T-cell (primary cell): Measurements from ENCODE around the gene HS2ST1. TPM values are rescaled to one million over a fixed set of nuclear protein-coding genes. Genes with fewer than 3 reads are reported as not detected.

Experiments used
- ATAC-seq, 4 experiments: fragments of 200-7000 bp in 3 of 4; fragments of 150-1000 bp in 1 of 4; cut with Tn5 transposase; replicated peaks in 1 of 4; 1 replicate in 3 of 4; 2 replicates in 1 of 4; pipeline ENCODE4 v1.10.0; 2021; ENCODE audit warnings: moderate library complexity in 3 of 4, mild to moderate bottlenecking in 2 of 4, moderate number of reproducible peaks in 1 of 4
- CTCF ChIA-PET, 2 donors: fragments of 300-600 bp; sonication (Branson Sonifier 250); formaldehyde crosslinking; loops; one replicate each; lab custom pipeline; 2022; ENCODE audit warnings: antibody characterized with exemption in 2 of 2; lab: Charles Lee
- POLR2A ChIA-PET, 2 donors: fragments of 300-600 bp; sonication (Branson Sonifier 250); formaldehyde crosslinking; loops; one replicate each; lab custom pipeline; 2022; ENCODE audit warnings: antibody characterized with exemption in 2 of 2; lab: Charles Lee
- DNase-seq, 35 experiments: peaks; one replicate each; pipeline versions ENCODE4 v3.0.0 to v3.0.0-alpha.2; 2013 to 2023
- H3K27ac ChIP-seq: one replicate; pipeline ENCODE4 v1.5.1; 2013; ENCODE audit warnings: low read length
- H3K27me3 ChIP-seq, 2 experiments: replicated peaks in 1 of 2; 1 replicate in 1 of 2; 2 replicates in 1 of 2; pipeline versions ENCODE4 v1.6.1 to v1.7.0; 2013; ENCODE audit warnings: low read length in 1 of 2, mixed read lengths in 1 of 2; ENCODE audit not compliant: control insufficient read depth in 2 of 2, insufficient read depth in 2 of 2; ENCODE audit errors: extremely low read depth in 1 of 2
- H3K36me3 ChIP-seq, 2 donors: 1 replicate in 1 of 2; 2 replicates in 1 of 2; pipeline versions ENCODE4 v1.6.1 to v1.7.0; 2013; ENCODE audit warnings: low read length in 1 of 2; ENCODE audit not compliant: control insufficient read depth in 2 of 2, insufficient read depth in 1 of 2; ENCODE audit errors: extremely low read depth in 1 of 2
- H3K4me1 ChIP-seq, 2 experiments: 1 replicate in 1 of 2; 2 replicates in 1 of 2; pipeline versions ENCODE4 v1.6.1 to v1.7.0; 2013; ENCODE audit warnings: low read length in 2 of 2, mixed read lengths in 1 of 2; ENCODE audit not compliant: insufficient read depth in 2 of 2, control insufficient read depth in 1 of 2; ENCODE audit errors: extremely low read depth in 1 of 2
- H3K4me3 ChIP-seq, 2 donors: 1 replicate in 1 of 2; 2 replicates in 1 of 2; pipeline versions ENCODE4 v1.5.1 to v1.7.0; 2013; ENCODE audit warnings: mild to moderate bottlenecking in 2 of 2, low read length in 1 of 2, moderate library complexity in 1 of 2; ENCODE audit not compliant: control insufficient read depth in 1 of 2; ENCODE audit errors: extremely low read depth in 1 of 2
- H3K9me3 ChIP-seq: 2 replicates; pipeline ENCODE4 v1.7.0; 2013
- H3K27ac Mint-ChIP-seq, 2 donors: one replicate each; pipeline ENCODE4 v1.8.0; 2020 to 2021; ENCODE audit warnings: mild to moderate bottlenecking in 2 of 2, mixed read lengths in 2 of 2
- H3K27me3 Mint-ChIP-seq, 2 donors: one replicate each; pipeline ENCODE4 v1.8.0; 2021 to 2022; ENCODE audit warnings: mixed read lengths in 2 of 2
- H3K36me3 Mint-ChIP-seq: one replicate; pipeline ENCODE4 v1.8.0; 2021; ENCODE audit warnings: mixed read lengths
- H3K4me1 Mint-ChIP-seq, 3 donors: one replicate each; pipeline ENCODE4 v1.8.0; 2020 to 2022; ENCODE audit warnings: mixed read lengths in 3 of 3, mild to moderate bottlenecking in 1 of 3
- H3K4me3 Mint-ChIP-seq, 3 donors: one replicate each; pipeline ENCODE4 v1.8.0; 2020 to 2022; ENCODE audit warnings: mild to moderate bottlenecking in 3 of 3, mixed read lengths in 3 of 3, moderate library complexity in 3 of 3
- H3K9me3 Mint-ChIP-seq, 3 donors: one replicate each; pipeline ENCODE4 v1.8.0; 2020 to 2022; ENCODE audit warnings: mixed read lengths in 3 of 3
- WGBS: methylation state at CpG from one replicate; pipeline ENCODE4 v1.1.5; 2013; ENCODE audit warnings: missing lambda C conversion rate; ENCODE audit not compliant: insufficient coverage; 5-methylcytosine and 5-hydroxymethylcytosine counted together
- total RNA-seq, 35 experiments: library from RNA in 6 of 35; stranded (reverse) in 6 of 35; fragments of 120-200 nt in 1 of 35; gene quantifications; one replicate each; pipeline versions ENCODE4 v1.2.1 to v1.2.4 and lab custom pipeline; 2013 to 2026

HS2ST1 gene
- total RNA-seq, 5 donors from 2014 or later (not counting 1 experiment from before 2014, with no cell fraction given) = 10.5 to 14.0 (median 11.0) TPM

DNA sequence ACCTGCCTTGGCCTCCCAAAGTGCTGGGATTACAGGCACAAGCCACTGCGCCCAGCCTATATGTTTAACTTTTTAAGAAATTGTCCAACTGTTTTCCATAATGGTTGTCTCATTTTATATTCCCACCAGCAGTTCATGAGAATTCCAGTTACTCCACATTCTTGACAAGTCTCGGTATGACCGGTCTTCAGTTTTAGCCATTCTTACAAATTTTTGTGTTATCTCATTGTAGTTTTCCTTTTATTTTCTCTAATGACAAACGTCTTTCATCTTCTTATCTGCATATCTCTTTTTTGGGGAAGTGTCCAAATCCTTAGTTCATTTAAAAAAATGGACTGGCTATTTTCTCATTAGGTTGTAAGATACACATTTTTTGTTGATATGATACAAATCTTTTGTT is 132.5 kb downstream of the HS2ST1 start:
- no peak for DNase-seq
- no peak overlapping the region for H3K4me3 Mint-ChIP-seq
- peaks cover 16% of the 10 kb centered on the region for H3K36me3 Mint-ChIP-seq
- no peak for ATAC-seq
- H3K9me3 ChIP-seq = no peaks in the 10 kb centered on the region
- ChIA-PET CTCF (interaction anchor here in 1 of 2 donors (1.6 to 3.5 kb wide), 2 partner anchors 37 to 541 kb away, joined by 3 to 16 read pairs; no protein-coding TSS in a partner anchor), POLR2A (no interaction called here)
- H3K27me3 ChIP-seq = no peaks in the 10 kb centered on the region
- H3K27me3 Mint-ChIP-seq = no peaks in the 10 kb centered on the region
- H3K27ac ChIP-seq = no peak overlapping the region
- H3K9me3 Mint-ChIP-seq = peaks cover 0 to 11% (median 5%) of the 10 kb centered on the region in 3 donors
- no peak overlapping the region for H3K27ac Mint-ChIP-seq
- WGBS = 100% methylated on average over 1 of the region's 4 CpGs
- no peak overlapping the region for H3K4me3 ChIP-seq
- peaks cover 42 to 47% (median 46%) of the 10 kb centered on the region in 3 donors for H3K4me1 Mint-ChIP-seq
- peaks cover 10 to 25% of the 10 kb centered on the region in 2 experiments for H3K4me1 ChIP-seq
- no peaks in the 10 kb centered on the region for H3K36me3 ChIP-seq

DNA sequence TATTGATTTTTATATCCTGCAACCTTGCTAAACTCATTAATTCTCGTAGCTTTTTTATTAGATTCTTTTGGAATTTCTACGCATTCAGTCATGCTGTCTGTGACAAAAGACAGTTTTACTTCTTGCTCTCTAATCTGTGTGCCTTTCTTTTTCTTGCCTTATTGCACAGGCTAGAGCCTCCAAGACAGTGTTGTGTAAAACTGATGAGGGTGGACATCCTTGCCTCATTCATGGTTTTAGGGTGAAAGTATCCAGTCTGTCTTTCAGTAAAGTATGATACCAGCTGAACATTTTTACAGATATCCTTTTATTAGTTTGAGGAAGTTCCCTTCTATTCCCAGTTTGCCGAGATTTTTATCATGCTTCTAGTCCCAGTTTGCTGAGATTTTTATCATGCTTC is 133.8 kb downstream of the HS2ST1 start:
- Mint-ChIP-seq H3K4me3 (no peak overlapping the region), H3K4me1 (peaks cover 36 to 40% (median 39%) of the 10 kb centered on the region in 3 donors), H3K9me3 (peaks cover 0 to 11% (median 5%) of the 10 kb centered on the region in 3 donors), H3K36me3 (peaks cover 16% of the 10 kb centered on the region), H3K27ac (no peak overlapping the region), H3K27me3 (no peaks in the 10 kb centered on the region)
- H3K4me1 ChIP-seq = peaks cover 10 to 19% of the 10 kb centered on the region in 2 experiments
- H3K27ac ChIP-seq = no peak overlapping the region
- no peaks in the 10 kb centered on the region for H3K27me3 ChIP-seq
- H3K4me3 ChIP-seq = no peak overlapping the region
- ATAC-seq (no peak), DNase-seq (no peak)
- no peaks in the 10 kb centered on the region for H3K9me3 ChIP-seq
- CTCF ChIA-PET = no interaction called here
- H3K36me3 ChIP-seq = no peaks in the 10 kb centered on the region
- WGBS = 100% methylated on average over 1 of the region's 3 CpGs
- POLR2A ChIA-PET = interaction anchor here in 1 of 2 donors (1.1 kb wide), 1 partner anchor 21 kb away, joined by 3 read pairs; no protein-coding TSS in a partner anchor

DNA sequence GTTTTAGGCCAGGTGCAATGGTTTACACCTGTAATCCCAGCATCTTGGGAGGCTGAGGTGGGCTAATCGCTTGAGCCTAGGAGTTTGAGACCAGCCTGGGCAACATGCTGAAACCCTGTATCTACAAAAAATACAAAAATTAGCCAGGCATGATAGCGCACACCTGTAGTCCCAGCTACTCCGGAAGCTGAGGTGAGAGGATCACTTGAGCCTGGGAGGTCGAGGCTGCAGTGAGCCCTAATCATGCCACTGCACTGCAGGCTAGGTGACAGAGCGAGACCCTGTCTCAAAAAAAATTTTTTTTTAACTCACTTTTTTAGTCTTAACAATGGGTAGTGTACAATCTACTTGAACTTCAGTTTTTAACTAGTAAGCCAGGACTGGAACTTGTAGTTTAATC is 137.5 kb downstream of the HS2ST1 start:
- no peaks in the 10 kb centered on the region for H3K36me3 ChIP-seq
- ChIA-PET POLR2A (no interaction called here), CTCF (no interaction called here)
- Mint-ChIP-seq H3K36me3 (peaks cover 18% of the 10 kb centered on the region), H3K4me3 (no peak overlapping the region), H3K27me3 (no peaks in the 10 kb centered on the region), H3K4me1 (peaks cover 18 to 20% (median 18%) of the 10 kb centered on the region in 3 donors), H3K27ac (no peak overlapping the region), H3K9me3 (peaks cover 5 to 15% (median 7%) of the 10 kb centered on the region in 3 donors)
- H3K27me3 ChIP-seq = no peaks in the 10 kb centered on the region
- no peaks in the 10 kb centered on the region for H3K9me3 ChIP-seq
- no peaks in the 10 kb centered on the region for H3K4me1 ChIP-seq
- WGBS = 100% methylated on average over 3 of the region's 5 CpGs
- no peak for DNase-seq
- H3K27ac ChIP-seq = no peak overlapping the region
- H3K4me3 ChIP-seq = no peak overlapping the region
- ATAC-seq = no peak

DNA sequence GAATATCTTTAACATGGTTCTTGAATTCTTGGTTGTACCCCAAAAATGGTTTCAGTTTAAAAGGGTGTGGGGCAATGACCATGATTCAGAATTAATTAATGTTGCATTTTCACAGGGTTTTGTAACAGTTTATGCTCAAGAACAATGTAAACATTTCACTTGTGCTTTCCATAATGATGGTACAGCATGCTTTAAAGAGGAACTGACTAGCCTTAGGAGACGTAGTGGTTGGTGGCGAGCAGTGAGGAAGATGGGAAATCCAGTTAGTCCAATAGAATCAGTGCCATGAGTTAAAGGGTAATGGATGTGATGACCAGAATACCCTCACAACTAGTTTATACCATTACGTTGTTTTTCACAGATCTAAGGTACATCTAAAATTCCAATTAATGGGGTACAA is 138.0 kb downstream of the HS2ST1 start:
- ATAC-seq = no peak
- Mint-ChIP-seq H3K27ac (no peak overlapping the region), H3K4me1 (peaks cover 16 to 21% (median 18%) of the 10 kb centered on the region in 3 donors), H3K36me3 (peaks cover 14% of the 10 kb centered on the region), H3K9me3 (peaks cover 5 to 12% (median 7%) of the 10 kb centered on the region in 3 donors), H3K27me3 (no peaks in the 10 kb centered on the region), H3K4me3 (no peak overlapping the region)
- H3K36me3 ChIP-seq = no peaks in the 10 kb centered on the region
- no peak overlapping the region for H3K4me3 ChIP-seq
- no peaks in the 10 kb centered on the region for H3K4me1 ChIP-seq
- H3K27ac ChIP-seq = no peak overlapping the region
- ChIA-PET POLR2A (no interaction called here), CTCF (no interaction called here)
- no CpG with 5 or more reads among the region's 3 CpGs for WGBS
- no peaks in the 10 kb centered on the region for H3K9me3 ChIP-seq
- DNase-seq = no peak
- no peaks in the 10 kb centered on the region for H3K27me3 ChIP-seq

DNA sequence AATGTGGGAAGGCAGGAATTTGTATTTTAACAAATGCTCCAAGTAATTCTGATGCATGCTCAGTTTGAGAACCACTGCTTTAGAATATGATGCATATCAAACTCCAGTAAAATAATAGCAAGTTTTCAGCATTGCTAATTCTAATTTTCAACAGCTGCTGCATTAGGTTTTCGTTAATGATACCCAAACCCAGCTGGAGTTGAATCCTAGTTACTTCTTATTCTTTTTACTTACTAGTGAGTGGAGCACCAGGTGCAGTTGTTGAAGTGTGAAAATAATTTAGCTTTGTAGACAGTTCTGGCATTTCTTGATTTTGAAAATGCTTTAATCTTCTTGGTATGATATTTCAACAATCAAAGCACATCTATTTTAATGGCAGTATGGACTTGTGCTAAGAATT is 138.5 kb downstream of the HS2ST1 start:
- Mint-ChIP-seq H3K4me3 (no peak overlapping the region), H3K4me1 (peaks cover 19 to 23% (median 21%) of the 10 kb centered on the region in 3 donors), H3K27me3 (no peaks in the 10 kb centered on the region), H3K27ac (no peak overlapping the region), H3K9me3 (peaks cover 2 to 12% (median 7%) of the 10 kb centered on the region in 3 donors), H3K36me3 (peaks cover 8% of the 10 kb centered on the region)
- WGBS = no CpG with 5 or more reads among the region's 1 CpG
- no peaks in the 10 kb centered on the region for H3K27me3 ChIP-seq
- no peaks in the 10 kb centered on the region for H3K9me3 ChIP-seq
- CTCF ChIA-PET = no interaction called here
- H3K4me3 ChIP-seq = no peak overlapping the region
- ATAC-seq = no peak
- POLR2A ChIA-PET = interaction anchor here in 1 of 2 donors (0.9 kb wide), 1 partner anchor 12 kb away, joined by 3 read pairs; no protein-coding TSS in a partner anchor
- no peaks in the 10 kb centered on the region for H3K4me1 ChIP-seq
- no peak overlapping the region for H3K27ac ChIP-seq
- no peak for DNase-seq
- no peaks in the 10 kb centered on the region for H3K36me3 ChIP-seq

DNA sequence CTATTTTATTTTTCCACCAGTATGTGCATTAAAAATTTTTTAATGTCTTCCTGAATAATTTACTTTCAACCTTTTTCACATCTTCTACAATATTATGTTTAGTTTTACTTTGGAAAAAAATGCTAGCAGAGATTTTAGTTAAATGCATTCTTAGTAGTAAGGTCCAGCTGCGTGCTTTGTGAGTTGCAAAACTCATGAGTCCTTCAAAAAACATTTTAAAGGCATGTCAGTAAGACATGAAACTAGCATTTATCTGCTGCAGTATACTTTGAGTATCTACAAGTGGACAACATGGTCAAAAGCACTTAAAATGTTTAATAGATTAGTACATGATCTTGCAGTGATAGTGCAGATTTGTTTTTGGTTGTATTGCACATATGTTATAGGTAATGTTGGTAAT is 139.0 kb downstream of the HS2ST1 start:
- CTCF ChIA-PET = no interaction called here
- ATAC-seq = no peak
- H3K27me3 ChIP-seq = no peaks in the 10 kb centered on the region
- Mint-ChIP-seq H3K36me3 (peaks cover 4% of the 10 kb centered on the region), H3K4me3 (no peak overlapping the region), H3K27ac (no peak overlapping the region), H3K4me1 (peaks cover 22 to 27% (median 23%) of the 10 kb centered on the region in 3 donors), H3K9me3 (peaks cover 0 to 9% (median 7%) of the 10 kb centered on the region in 3 donors), H3K27me3 (no peaks in the 10 kb centered on the region)
- no peak for DNase-seq
- no peaks in the 10 kb centered on the region for H3K9me3 ChIP-seq
- 100% methylated on average over 1 of the region's 1 CpG for WGBS
- POLR2A ChIA-PET = interaction anchor here in 1 of 2 donors (0.9 kb wide), 1 partner anchor 11 kb away, joined by 3 read pairs; no protein-coding TSS in a partner anchor
- H3K27ac ChIP-seq = no peak overlapping the region
- H3K4me3 ChIP-seq = no peak overlapping the region
- H3K4me1 ChIP-seq = no peaks in the 10 kb centered on the region
- H3K36me3 ChIP-seq = no peaks in the 10 kb centered on the region
